ENCODE data around the gene PLXNA1. TPM values are rescaled to one million over a fixed set of nuclear protein-coding genes. Genes with fewer than 3 reads are reported as not detected.

Gene PLXNA1
- total RNA-seq, 2 donors from 2014 or later, result 13.7 to 16.4 TPM

GRCh38 chr3:126999383-126999782 is 16.5 kb downstream of the PLXNA1 start:
- no peaks in the 10 kb centered on the region for H3K9me3 ChIP-seq (ENCODE audit: control insufficient read depth, low read length, poor library complexity, severe bottlenecking)
- ATAC-seq (no peak), DNase-seq (no peak)
- H3K4me3 Mint-ChIP-seq, result no peak overlapping the region
- H3K27ac Mint-ChIP-seq, result no peak overlapping the region
- H3K4me1 Mint-ChIP-seq, result peaks cover 7% of the 10 kb centered on the region
- H3K27me3 Mint-ChIP-seq, result no peaks in the 10 kb centered on the region
- H3K36me3 Mint-ChIP-seq (ENCODE audit: low read depth), result peaks cover 2% of the 10 kb centered on the region

GRCh38 chr3:127000119-127000518 is 17.2 kb downstream of the PLXNA1 start:
- Mint-ChIP-seq H3K4me3 (peak overlapping the region; percentile 45), H3K27me3 (no peaks in the 10 kb centered on the region), H3K4me1 (peaks cover 3% of the 10 kb centered on the region), H3K27ac (no peak overlapping the region), H3K36me3 (ENCODE audit: low read depth) (peaks cover 2% of the 10 kb centered on the region)
- DNase-seq (no peak), ATAC-seq (no peak)
- H3K9me3 ChIP-seq (ENCODE audit: control insufficient read depth, low read length, poor library complexity, severe bottlenecking), result no peaks in the 10 kb centered on the region

GRCh38 chr3:127000761-127001160 is 17.8 kb downstream of the PLXNA1 start:
- no peak overlapping the region for H3K4me3 Mint-ChIP-seq
- peaks cover 2% of the 10 kb centered on the region for H3K36me3 Mint-ChIP-seq (ENCODE audit: low read depth)
- no peak overlapping the region for H3K27ac Mint-ChIP-seq
- ATAC-seq (no peak), DNase-seq (no peak)
- H3K27me3 Mint-ChIP-seq, result no peaks in the 10 kb centered on the region
- H3K9me3 ChIP-seq (ENCODE audit: control insufficient read depth, low read length, poor library complexity, severe bottlenecking), result no peaks in the 10 kb centered on the region
- H3K4me1 Mint-ChIP-seq, result peaks cover 3% of the 10 kb centered on the region

- DNase-seq, result no peak
- H3K9me3 ChIP-seq (ENCODE audit: control insufficient read depth, low read length, poor library complexity, severe bottlenecking), result no peaks in the 10 kb centered on the region
- Mint-ChIP-seq H3K27me3 (no peaks in the 10 kb centered on the region), H3K36me3 (ENCODE audit: low read depth) (peaks cover 2% of the 10 kb centered on the region), H3K27ac (no peak overlapping the region), H3K4me1 (peaks cover 3% of the 10 kb centered on the region), H3K4me3 (no peak overlapping the region)
- ATAC-seq, result no peak
Measured at GRCh38 chr3:127001486-127002194, 18.7 kb downstream of the PLXNA1 start.

- Mint-ChIP-seq H3K27ac (no peak overlapping the region), H3K36me3 (ENCODE audit: low read depth) (peaks cover 2% of the 10 kb centered on the region), H3K27me3 (no peaks in the 10 kb centered on the region), H3K4me1 (peaks cover 3% of the 10 kb centered on the region), H3K4me3 (no peak overlapping the region)
- H3K9me3 ChIP-seq (ENCODE audit: control insufficient read depth, low read length, poor library complexity, severe bottlenecking), result no peaks in the 10 kb centered on the region
- ATAC-seq (no peak), DNase-seq (no peak)
Measured at GRCh38 chr3:127002195-127003174, 19.6 kb downstream of the PLXNA1 start.

- ATAC-seq (no peak), DNase-seq (no peak)
- no peaks in the 10 kb centered on the region for H3K9me3 ChIP-seq (ENCODE audit: control insufficient read depth, low read length, poor library complexity, severe bottlenecking)
- peaks cover under 1% of the 10 kb centered on the region for H3K4me1 Mint-ChIP-seq
- peaks cover under 1% of the 10 kb centered on the region for H3K36me3 Mint-ChIP-seq (ENCODE audit: low read depth)
- no peak overlapping the region for H3K4me3 Mint-ChIP-seq
- peak overlapping the region; percentile 39 for H3K27ac Mint-ChIP-seq
- H3K27me3 Mint-ChIP-seq, result no peaks in the 10 kb centered on the region
Measured at GRCh38 chr3:127003175-127003555, 20.2 kb downstream of the PLXNA1 start.

GRCh38 chr3:127003601-127004280 is 20.8 kb downstream of the PLXNA1 start:
- H3K27ac Mint-ChIP-seq, result peak overlapping the region; percentile 39
- ATAC-seq, result no peak
- no peaks in the 10 kb centered on the region for H3K27me3 Mint-ChIP-seq
- H3K4me3 Mint-ChIP-seq, result no peak overlapping the region
- no peaks in the 10 kb centered on the region for H3K36me3 Mint-ChIP-seq (ENCODE audit: low read depth)
- no peaks in the 10 kb centered on the region for H3K9me3 ChIP-seq (ENCODE audit: control insufficient read depth, low read length, poor library complexity, severe bottlenecking)
- H3K4me1 Mint-ChIP-seq, result no peaks in the 10 kb centered on the region
- no peak for DNase-seq

- H3K9me3 ChIP-seq (ENCODE audit: control insufficient read depth, low read length, poor library complexity, severe bottlenecking), result no peaks in the 10 kb centered on the region
- Mint-ChIP-seq H3K27me3 (no peaks in the 10 kb centered on the region), H3K4me3 (no peak overlapping the region), H3K36me3 (ENCODE audit: low read depth) (no peaks in the 10 kb centered on the region), H3K4me1 (no peaks in the 10 kb centered on the region), H3K27ac (no peak overlapping the region)
- no peak for DNase-seq
- ATAC-seq, result no peak
Measured at GRCh38 chr3:127004641-127005397, 21.9 kb downstream of the PLXNA1 start.

- Mint-ChIP-seq H3K4me1 (no peaks in the 10 kb centered on the region), H3K27ac (no peak overlapping the region), H3K36me3 (ENCODE audit: low read depth) (no peaks in the 10 kb centered on the region), H3K27me3 (no peaks in the 10 kb centered on the region), H3K4me3 (peak overlapping the region; percentile 25)
- DNase-seq (no peak), ATAC-seq (no peak)
- no peaks in the 10 kb centered on the region for H3K9me3 ChIP-seq (ENCODE audit: control insufficient read depth, low read length, poor library complexity, severe bottlenecking)
Measured at GRCh38 chr3:127005864-127006500, 23.1 kb downstream of the PLXNA1 start.

- Mint-ChIP-seq H3K27me3 (no peaks in the 10 kb centered on the region), H3K4me1 (no peaks in the 10 kb centered on the region), H3K36me3 (ENCODE audit: low read depth) (no peaks in the 10 kb centered on the region), H3K27ac (peak overlapping the region; percentile 45), H3K4me3 (no peak overlapping the region)
- H3K9me3 ChIP-seq (ENCODE audit: control insufficient read depth, low read length, poor library complexity, severe bottlenecking), result no peaks in the 10 kb centered on the region
- no peak for DNase-seq
- ATAC-seq, result no peak
Measured at GRCh38 chr3:127006781-127007436, 24.0 kb downstream of the PLXNA1 start.

GRCh38 chr3:127008236-127008635 is 25.3 kb downstream of the PLXNA1 start:
- Mint-ChIP-seq H3K27me3 (no peaks in the 10 kb centered on the region), H3K27ac (no peak overlapping the region), H3K4me3 (no peak overlapping the region), H3K36me3 (ENCODE audit: low read depth) (no peaks in the 10 kb centered on the region), H3K4me1 (no peaks in the 10 kb centered on the region)
- DNase-seq, result no peak
- no peaks in the 10 kb centered on the region for H3K9me3 ChIP-seq (ENCODE audit: control insufficient read depth, low read length, poor library complexity, severe bottlenecking)
- ATAC-seq, result no peak

GRCh38 chr3:127009531-127009930 is 26.6 kb downstream of the PLXNA1 start:
- ATAC-seq (no peak), DNase-seq (no peak)
- Mint-ChIP-seq H3K4me1 (no peaks in the 10 kb centered on the region), H3K27me3 (no peaks in the 10 kb centered on the region), H3K36me3 (ENCODE audit: low read depth) (no peaks in the 10 kb centered on the region), H3K4me3 (no peak overlapping the region), H3K27ac (no peak overlapping the region)
- H3K9me3 ChIP-seq (ENCODE audit: control insufficient read depth, low read length, poor library complexity, severe bottlenecking), result no peaks in the 10 kb centered on the region
